ENCODE measurements around the gene HBEGF.
A peak's percentile ranks its signal among the peaks of the same experiment; 100 is the strongest.
"Not testable (repeated sequence)": the region's sequence is repeated elsewhere in the genome, so short reads cannot be mapped to it uniquely, and the experiment has no call there.

The HBEGF gene

GRCh38 chr5:140362311-140362710 is 15.9 kb upstream of the HBEGF start:
- DNase-seq (ENCODE audit: low read depth, low spot score) = no peak
- no peak overlapping the region for H3K27ac ChIP-seq

- DNase-seq (ENCODE audit: low read depth, low spot score) = no peak
- no peak overlapping the region for H3K27ac ChIP-seq
These were observed 15.5 kb upstream of the HBEGF start for GRCh38 chr5:140361901-140362300.

GRCh38 chr5:140360681-140361479 is 14.5 kb upstream of the HBEGF start:
- DNase-seq (ENCODE audit: low read depth, low spot score) = no peak
- no peak overlapping the region for H3K27ac ChIP-seq

- no peak within 1 kb of the TSS for H3K27ac ChIP-seq
- no peak for DNase-seq (ENCODE audit: low read depth, low spot score)
These were observed 13.7 kb upstream of the HBEGF start, which contains the start of gene SLC4A9 for GRCh38 chr5:140360101-140360500. Gene SLC4A9 (plus strand): TSS chr5:140360194. CDS start chr5:140360237, 43 bp downstream.

GRCh38 chr5:140358738-140359310 is 12.4 kb upstream of the HBEGF start:
- no peak overlapping the region for H3K27ac ChIP-seq
- no peak for DNase-seq (ENCODE audit: low read depth, low spot score)

- no peak overlapping the region for H3K27ac ChIP-seq
- no peak for DNase-seq (ENCODE audit: low read depth, low spot score)
These were observed 11.3 kb upstream of the HBEGF start for GRCh38 chr5:140357726-140358093.

GRCh38 chr5:140356853-140357725 is 10.7 kb upstream of the HBEGF start:
- no peak overlapping the region for H3K27ac ChIP-seq
- no peak for DNase-seq (ENCODE audit: low read depth, low spot score)

GRCh38 chr5:140355546-140355945 is 9.1 kb upstream of the HBEGF start:
- no peak overlapping the region for H3K27ac ChIP-seq
- no peak for DNase-seq (ENCODE audit: low read depth, low spot score)

GRCh38 chr5:140351609-140352334 is 5.4 kb upstream of the HBEGF start:
- no peak overlapping the region for H3K27ac ChIP-seq
- DNase-seq (ENCODE audit: low read depth, low spot score) = no peak

- peak overlapping the region; percentile 96 for H3K27ac ChIP-seq
- DNase-seq (ENCODE audit: low read depth, low spot score) = no peak
These were observed 2.8 kb upstream of the HBEGF start for GRCh38 chr5:140349244-140349643.

- peak; percentile 86 for DNase-seq (ENCODE audit: low read depth, low spot score)
- H3K27ac ChIP-seq = peak overlapping the region; percentile 96
These were observed 1.7 kb upstream of the HBEGF start for GRCh38 chr5:140348104-140348503.

- no peak for DNase-seq (ENCODE audit: low read depth, low spot score)
- peak overlapping the region; percentile 96 for H3K27ac ChIP-seq
These were observed 957 bp upstream of the HBEGF start for GRCh38 chr5:140347360-140347759.

- H3K27ac ChIP-seq = peak overlapping the region; percentile 96
- no peak for DNase-seq (ENCODE audit: low read depth, low spot score)
These were observed 470 bp downstream of the HBEGF start for GRCh38 chr5:140345919-140346347.

GRCh38 chr5:140344683-140345423 is 1.6 kb downstream of the HBEGF start:
- peak overlapping the region; percentile 96 for H3K27ac ChIP-seq
- DNase-seq (ENCODE audit: low read depth, low spot score) = no peak

GRCh38 chr5:140343849-140344248 is 2.6 kb downstream of the HBEGF start:
- DNase-seq (ENCODE audit: low read depth, low spot score) = not testable (repeated sequence)
- H3K27ac ChIP-seq = peak overlapping the region; percentile 96

- DNase-seq (ENCODE audit: low read depth, low spot score) = no peak
- H3K27ac ChIP-seq = peak overlapping the region; percentile 96
These were observed 3.5 kb downstream of the HBEGF start for GRCh38 chr5:140342896-140343295.

- no peak for DNase-seq (ENCODE audit: low read depth, low spot score)
- peak overlapping the region; percentile 96 for H3K27ac ChIP-seq
These were observed 4.1 kb downstream of the HBEGF start for GRCh38 chr5:140342287-140342686.

- peak overlapping the region; percentile 96 for H3K27ac ChIP-seq
- no peak for DNase-seq (ENCODE audit: low read depth, low spot score)
These were observed 4.8 kb downstream of the HBEGF start for GRCh38 chr5:140341591-140341990.

- DNase-seq (ENCODE audit: low read depth, low spot score) = no peak
- peak overlapping the region; percentile 96 for H3K27ac ChIP-seq
These were observed 5.7 kb downstream of the HBEGF start for GRCh38 chr5:140340605-140341121.

Measured in epithelial cell of prostate (primary cell).